HG03521 (cell line): ENCODE measurements around the gene CHMP4B.

Experiments
- ATAC-seq: cut with Tn5 transposase; IDR thresholded peaks from one replicate; pipeline ENCODE4 v1.9.1; 2021; ENCODE audit warnings: mild to moderate bottlenecking, moderate library complexity; ENCODE audit not compliant: unreplicated experiment

Gene CHMP4B

DNA sequence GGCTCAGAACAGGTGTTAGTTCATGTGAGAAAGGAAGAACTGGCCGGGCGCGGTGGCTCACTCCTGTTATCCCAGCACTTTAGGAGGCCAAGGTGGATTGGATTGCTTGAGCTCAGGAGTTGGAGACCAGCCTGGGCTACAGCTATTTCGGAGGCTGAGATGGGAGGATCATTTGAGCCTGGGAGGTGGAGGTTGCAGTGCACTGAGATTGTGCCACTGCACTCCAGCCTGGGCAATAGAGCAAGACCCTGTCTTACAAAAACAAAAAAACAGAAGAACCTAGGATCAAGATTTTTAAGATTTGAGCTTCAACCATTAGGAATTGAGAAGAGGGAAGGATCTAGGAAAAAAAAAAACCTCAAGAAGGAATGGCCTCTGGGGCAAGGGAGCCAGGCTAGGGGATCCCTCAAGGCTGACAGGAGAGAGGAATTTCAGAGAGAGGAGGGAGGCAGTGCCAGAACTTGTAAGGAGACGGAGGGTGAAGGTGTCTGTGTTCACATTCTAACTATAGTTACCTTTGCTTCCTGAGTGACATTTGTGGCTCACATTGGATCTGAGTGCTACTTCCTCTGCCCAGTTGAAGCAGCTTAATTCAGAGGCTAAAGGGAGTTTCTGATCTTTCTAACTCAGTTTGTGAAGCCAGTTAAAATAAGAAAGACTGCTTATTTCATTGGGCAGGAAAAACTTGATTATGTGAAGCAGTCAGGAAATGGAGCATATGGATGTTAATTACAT is 26.1 kb downstream of the CHMP4B start:
- ATAC-seq = no peak

DNA sequence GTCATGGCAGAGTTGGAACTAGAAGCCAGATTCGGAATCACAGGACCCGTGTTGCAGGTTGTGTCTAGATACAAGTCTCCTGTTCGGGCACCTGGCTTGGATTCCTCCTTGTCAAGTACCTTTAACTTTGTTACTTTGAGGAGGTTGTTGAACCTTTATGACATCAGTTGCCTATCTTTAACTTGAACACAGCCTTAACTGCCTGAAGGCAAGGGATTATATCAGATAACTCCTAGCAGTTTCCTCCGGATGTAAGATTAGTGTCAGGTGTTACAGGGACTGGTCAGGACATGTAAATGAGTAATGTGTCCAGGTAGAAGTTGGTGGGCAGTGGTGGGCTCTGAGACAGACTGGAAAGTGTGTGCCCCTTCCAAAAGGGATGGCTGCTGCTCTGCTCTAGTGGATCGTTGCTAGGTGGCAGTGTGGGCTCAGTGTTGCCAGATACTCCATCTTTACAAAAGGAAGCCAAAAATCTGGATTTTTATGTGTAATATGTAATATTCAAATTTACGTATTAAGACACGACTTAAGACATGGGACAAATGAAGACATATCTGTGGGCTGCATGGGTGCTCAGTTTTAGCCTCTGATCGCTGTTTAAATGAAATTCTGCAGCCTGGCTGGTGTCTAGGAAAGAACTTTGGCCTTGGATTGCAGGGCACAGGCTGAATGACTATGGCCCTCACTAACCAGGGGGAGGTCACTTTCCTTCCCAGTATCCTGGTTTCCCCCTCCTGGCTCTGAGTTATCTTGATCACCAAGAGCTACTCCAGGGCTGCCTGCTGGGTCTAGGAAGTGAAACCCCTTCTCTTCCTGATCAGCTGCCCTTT is 27.1 kb downstream of the CHMP4B start:
- ATAC-seq = no peak

DNA sequence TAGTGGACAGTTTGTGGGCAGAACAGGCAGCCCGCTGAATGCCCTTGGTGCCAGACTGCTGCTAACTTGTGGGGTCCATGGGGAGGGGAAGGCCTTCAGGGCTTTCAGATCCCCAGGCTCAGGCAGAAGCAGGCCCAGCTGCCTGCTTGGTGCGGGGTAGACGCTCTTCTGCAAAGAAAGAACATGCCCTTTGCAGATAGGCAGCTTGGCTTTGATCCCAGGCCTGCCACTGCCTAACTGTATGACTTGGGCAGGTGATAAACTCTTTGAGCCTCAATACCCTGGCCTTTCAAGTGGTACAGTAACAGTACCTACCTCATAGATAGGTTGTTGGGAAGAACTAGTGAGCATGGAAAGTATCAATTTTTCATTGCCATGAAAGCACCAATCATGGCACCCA is 28.4 kb downstream of the CHMP4B start:
- no peak for ATAC-seq

DNA sequence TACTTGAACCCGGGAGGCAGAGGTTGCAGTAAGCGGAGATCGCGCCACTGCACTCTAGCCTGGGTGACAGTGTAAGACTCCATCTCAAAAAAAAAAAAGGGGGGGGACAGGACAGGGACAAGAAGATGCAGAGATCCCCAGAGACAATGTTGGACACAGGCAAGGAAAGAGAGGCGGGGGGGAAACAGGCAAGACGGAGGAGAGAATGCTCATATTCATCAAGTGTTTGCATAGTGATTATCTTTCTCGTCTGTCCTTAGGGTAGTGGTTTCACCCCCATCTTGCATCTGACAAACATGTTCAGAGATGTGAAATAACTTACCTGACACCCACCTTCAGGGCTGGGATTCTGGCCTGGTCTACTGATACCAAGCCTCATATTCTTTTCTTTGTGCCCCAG is 29.0 kb downstream of the CHMP4B start:
- no peak for ATAC-seq

DNA sequence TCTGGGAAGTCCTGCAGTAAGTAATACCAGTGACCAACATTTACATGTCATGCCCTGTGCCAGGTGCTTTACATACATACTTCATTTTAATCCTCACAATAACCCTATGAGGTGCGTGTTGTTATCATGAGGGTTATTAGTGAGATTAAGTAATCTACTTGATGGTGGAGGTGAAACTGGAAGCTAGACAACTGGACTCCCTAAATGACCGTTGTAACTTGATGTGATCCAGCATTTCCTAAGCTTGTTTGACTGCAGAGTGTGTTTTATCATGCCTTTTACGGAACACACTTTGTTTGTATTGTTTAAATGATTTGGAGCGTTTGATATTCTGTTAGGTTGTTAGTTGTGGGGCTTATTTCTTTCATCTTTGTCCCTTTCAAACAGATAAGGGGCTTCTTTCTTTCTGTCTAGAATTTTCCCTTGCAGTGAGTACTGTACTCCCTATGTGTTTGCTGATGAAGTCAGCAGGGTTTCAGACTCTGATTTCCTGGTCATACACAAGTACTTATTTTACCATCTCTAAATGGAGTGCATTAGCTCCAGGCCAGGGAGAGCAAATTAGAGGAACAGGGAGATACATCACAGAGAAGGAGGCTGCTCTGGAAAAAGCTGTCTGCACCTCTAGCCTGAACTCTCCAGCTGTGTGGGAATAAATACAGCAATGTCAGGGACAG is 29.7 kb downstream of the CHMP4B start:
- ATAC-seq = no peak

DNA sequence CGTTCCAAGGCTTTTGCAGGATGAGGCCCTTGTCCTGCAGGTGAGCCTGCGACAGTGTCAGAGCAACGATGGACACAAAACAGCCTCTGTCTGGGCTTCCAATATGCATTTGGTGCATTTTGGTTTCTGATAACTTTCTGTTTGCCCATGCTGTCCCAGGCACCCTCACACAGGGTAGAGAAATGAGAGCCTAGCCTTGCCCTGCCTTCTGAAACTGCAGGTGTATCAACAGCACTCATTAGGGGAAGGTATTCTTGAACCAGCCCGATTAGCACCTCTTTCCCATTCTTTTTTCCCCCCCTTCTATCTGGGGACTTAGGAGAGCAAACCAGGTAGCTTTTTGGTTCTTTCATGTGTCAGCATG is 30.3 kb downstream of the CHMP4B start:
- ATAC-seq = no peak

DNA sequence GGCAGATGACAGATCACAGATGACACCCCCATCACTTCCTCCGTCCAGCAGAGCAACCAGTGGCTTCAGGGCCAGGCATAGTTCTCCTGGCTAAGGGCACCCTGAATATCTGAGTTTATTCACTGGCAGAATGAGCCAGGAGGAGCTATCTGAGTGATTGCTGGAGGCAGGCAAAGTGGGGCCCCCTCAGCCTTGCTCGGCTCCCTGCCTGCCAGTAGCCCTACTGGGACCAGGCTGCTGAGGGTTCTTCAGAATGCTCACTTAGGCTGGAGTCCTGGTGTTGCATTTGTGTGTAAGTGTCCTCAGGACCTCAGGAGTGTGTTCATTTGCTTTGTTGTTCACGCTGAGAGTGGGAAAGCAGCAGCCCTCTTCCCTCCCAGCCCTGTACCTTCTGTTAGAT is 31.2 kb downstream of the CHMP4B start:
- ATAC-seq = no peak

DNA sequence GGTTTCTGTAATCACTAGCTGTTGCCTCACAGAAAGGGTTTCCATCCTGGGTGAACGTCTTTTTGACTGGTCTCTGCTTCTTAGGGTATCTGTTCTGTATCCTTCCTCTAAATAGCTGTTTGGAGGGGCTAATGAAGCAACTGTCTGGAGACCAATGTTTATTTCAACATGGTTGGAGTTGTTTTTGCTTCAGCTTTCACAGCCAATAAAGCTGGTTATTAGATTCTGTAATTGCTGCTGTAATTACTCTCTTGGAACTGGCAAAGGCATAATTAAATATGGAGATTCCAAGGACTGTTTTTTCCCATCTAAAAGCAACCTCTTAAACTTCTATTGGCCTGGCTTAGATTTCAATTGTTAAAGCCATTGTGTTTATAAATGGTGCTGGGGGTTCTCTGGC is 31.9 kb downstream of the CHMP4B start:
- no peak for ATAC-seq

DNA sequence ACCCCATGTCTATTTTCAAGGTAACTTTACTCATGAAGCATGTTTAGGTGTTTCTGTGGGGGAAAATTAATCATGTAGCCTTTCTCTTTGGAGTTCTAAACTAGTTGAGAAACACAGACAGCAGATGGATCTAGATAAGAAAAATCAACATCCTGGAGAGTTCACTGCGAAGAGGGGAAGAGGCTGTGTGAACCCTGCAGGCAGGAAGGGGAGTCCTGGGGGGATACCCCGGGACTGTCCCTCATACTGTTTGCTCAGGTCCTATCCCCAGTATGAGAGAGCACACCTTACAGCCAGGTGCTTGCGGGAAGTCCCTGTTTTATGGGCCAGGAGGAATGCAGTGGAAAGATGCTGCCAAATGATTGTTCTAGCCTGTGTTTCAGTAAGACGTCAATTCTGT is 32.7 kb downstream of the CHMP4B start:
- no peak for ATAC-seq

DNA sequence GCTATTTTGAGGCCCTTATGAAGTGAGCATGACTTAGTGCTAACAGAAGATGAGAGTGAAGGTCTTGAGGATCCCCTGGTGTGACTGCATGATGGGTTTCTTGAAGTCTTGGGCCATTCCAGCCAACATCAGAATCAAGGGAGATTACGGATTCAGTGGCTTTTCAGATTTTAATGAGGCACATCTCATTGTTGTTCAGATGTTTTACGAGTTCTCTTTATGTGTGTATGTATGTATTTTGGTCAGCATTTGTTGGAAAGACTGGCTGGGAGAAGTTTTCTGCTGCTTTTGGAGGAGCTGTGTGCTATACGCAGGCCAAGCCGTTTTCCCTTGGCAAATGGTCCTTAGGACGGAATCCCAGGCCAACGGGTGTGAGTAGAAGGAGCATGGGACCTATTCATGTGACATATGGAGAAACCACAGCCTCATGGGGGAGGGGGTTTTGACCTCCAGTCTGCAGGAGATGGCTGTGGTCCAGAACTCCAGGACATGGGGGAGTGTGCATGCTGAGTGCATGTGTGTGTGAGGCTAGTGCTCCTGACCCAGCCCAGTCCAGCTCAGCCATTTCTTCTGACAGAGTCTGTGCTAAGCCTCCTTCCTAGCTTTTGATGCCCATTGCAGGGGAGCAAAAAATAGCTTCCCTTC is 35.3 kb downstream of the CHMP4B start:
- ATAC-seq = no peak

DNA sequence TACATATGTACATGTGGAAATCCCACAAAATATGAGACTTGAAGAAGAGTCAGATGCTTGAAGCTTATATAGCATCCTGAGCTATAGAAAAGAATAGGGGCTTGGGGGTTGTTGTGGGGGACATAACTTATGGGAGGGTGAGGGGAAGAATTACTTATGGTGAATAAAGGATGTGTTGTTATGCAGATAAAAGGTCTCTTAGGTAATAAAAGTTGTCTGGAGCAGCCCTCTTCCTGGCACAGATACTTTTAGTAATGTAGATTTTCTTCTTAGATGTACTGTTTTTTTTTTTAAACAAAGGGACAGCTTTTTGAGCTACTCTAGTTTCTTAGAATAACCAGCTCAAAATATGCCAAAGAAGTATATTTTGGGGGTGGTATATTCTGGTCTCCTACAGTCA is 35.9 kb downstream of the CHMP4B start:
- no peak for ATAC-seq

DNA sequence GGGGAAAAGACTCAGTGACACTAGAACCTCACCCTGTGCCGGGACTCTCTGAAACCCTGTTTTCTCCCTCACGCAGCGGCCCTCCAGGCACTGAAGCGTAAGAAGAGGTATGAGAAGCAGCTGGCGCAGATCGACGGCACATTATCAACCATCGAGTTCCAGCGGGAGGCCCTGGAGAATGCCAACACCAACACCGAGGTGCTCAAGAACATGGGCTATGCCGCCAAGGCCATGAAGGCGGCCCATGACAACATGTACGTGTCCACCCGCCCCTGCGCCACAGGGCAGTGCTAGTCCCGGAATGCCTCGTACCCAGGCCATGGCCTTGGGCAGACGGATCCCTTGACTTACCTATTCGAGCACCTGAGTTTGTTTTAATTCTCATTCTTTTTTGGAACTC is 37.2 kb downstream of the CHMP4B start:
- ATAC-seq = no peak

DNA sequence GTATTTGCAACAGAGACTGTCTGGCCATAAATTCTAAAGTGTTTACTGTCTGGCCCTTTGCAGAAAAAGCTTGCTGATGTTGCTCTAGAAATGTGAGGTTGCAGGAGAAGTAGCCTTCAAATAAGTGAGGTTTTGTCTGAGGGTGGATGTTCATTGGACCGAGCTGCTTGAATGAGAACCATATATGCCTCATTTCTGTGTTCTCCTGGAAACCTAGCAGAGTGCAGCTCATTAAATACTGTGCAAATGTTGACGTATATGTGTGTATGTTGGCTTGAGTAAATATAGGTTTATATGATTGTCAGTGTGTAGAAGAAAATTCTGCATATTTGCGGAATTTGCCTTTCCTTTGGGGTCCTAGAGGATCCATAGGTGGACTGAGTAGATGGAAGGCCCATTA is 39.0 kb downstream of the CHMP4B start:
- no peak for ATAC-seq

DNA sequence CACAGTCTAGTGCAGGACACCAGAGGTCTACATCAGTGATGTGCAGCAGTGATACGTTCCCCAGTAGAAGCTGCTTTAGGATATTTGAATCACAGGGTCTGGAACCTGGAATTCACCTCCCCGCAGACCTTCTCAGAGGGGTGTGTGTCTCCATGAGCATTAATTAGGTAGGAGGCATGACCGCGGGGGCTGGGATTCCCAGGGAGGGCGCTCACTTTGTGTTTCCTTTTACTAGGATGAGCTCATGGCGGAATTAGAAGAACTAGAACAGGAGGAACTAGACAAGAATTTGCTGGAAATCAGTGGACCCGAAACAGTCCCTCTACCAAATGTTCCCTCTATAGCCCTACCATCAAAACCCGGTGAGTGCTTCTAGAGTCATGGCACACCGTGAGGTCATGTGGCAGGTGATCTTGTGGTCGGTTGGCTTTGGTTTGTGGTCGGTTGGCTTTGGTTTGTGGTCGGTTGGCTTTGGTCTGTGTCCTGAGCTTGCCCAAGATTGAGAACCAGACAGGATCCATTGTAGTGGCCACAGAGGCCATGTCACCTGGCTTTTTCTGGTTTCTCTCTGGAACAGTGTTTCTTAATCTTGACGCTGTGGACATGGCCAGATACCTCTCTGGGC is 40.8 kb downstream of the CHMP4B start:
- no peak for ATAC-seq

DNA sequence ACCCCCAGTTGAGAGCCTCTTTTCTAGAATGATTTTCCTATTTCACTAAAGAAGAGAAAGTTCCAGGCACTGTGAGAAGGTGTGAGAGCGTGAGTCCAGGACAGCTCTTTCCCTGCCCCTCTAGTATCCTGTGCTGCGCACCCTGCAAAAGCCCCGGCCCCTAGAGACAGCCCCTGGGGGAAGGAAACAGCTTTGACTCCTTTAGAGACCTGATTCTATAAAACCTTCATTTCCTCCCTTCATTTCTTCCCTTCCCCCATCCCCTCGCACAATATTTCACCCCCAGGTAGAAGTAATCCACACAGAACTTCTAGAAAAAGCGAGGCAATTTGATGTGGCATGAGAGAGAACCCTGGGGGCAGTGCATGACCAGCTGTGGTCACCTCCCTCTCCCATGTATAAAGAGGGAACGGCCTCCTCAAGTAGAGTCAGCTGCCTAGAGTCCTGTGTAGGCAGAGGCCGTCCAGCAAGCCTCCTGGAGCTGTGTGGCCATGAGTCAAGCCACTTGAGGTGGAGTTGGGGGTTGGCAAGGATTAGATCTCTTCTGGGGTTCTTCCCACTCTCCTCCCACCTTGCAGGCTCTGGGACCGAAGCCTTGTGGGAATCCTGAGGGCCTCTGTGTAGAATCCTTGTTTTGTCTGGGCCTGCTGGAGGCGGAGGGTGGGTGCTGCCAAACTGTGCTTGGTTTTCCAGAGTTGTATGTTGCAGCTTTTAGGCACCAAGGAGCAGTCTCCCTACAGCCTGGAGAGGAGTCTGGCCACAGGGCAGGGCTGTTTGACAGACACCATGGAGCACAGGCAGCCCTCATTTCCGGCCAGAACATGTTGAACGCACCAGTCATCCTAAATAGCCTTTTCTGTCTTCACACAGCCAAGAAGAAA is 41.7 kb downstream of the CHMP4B start:
- no peak for ATAC-seq

DNA sequence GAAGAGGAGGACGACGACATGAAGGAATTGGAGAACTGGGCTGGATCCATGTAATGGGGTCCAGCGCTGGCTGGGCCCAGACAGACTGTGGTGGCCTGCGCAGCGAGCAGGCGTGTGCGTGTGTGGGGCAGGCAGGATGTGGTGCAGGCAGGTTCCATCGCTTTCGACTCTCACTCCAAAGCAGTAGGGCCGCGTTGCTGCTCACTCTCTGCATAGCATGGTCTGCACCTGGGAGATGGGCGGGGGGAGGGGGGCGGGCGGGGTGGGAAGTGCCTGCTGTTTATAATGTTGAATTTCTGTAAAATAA is 42.3 kb downstream of the CHMP4B start:
- ATAC-seq = no peak

DNA sequence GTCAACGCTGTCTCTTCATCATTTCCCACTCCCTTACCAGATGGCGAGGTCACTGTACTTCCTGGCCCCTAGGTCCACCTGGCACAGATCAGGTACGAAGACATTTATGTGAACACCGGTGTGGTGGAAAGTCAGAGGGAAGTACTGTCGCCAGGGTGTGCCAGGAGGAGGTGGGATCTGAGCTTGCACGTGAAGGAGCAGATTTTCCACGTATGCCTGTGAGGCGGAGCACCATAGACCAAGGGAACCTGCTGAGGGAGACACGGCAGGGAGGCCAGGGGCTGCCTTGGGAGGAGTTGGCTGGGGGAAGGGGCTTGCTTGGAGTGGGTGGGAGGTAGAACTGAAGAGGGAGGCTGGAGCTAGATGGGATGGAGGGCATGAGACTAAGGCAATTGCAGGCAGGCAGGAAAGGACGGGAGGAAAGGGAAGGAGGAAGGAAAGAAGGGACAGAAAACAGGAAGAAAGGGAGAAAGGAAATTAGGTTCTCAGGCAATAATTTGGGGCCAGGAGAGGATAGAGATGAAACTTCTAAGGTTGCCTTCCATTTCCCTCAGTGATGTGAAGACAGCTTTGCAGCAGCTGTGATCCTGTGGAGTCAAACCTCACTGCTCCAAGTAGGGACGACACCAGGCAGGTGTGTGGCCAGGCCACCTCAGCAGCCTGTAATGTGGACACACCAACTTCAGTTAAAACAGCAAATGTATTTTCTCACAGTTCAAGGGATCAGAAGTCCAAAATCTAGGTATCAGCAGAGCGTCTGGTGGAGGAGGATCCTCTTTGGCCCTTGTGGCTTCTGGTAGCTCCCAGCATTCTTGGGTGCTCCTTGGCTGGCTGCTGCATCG is 46.8 kb downstream of the CHMP4B start:
- ATAC-seq = no peak

DNA sequence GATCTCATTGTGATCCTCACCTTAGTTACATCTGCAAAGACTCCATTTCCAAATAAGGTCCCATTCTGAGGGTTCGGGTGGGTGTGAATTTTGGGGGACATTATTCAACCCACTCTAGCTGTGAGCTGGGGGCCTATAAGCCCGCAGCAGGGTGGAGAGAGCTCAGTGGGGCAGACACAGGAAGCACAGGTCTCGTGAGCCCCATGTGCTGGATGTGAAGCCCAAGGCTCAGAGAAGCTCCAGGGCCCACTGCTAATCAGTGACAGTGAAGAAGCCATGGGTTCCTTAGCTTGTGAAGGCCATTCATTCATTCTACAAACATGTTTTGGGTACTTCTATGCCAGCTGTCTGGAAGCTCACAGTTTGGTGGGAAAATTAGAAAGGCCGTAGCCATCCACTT is 47.5 kb downstream of the CHMP4B start:
- no peak for ATAC-seq

DNA sequence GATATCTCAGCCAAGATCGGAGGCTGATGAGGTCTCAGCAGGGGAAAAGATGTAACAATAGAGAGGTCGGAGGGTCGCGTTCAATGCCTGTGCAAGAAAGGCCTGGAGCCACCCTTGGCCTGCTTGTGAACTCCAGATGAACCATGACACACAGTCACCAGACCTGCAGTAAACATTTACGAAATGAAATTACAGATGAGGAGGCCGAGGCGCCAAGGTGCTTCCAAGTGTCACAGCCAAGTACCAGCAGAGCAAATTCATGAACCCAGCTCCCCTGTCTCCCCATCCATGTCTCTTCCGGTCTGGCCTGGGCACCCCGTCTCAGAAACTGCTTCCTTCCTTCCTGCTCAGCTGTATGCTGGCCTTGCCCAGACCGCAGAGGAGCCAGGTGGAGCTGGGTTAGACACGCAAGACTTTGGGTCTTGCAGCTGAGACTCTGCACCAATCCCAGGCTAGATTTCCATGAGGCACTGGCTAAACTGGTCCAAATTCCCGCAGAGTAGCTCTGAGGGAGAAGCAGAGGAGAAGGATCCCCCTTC is 48.1 kb downstream of the CHMP4B start:
- ATAC-seq = no peak
